ENCODE data around the gene GPR158.

DNA sequence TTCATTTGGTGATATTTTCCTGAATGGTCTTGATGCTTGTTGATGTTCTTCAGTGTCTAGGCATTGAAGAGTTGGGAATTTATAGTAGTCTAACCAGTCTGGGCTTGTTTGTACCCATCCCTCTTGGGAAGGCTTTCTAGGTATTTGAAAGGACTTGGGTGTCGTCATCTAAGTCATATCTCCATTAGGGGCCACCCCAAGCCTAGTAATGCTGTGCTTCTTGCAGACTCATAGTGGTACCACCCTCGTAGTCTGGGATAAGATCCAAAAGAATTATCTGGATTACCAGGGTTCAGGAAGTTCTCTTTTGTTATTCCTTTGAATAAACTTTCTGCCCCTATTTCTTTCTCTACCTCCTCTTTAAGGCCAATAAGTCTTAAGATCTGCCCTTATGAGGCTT lies 439.9 kb downstream of the GPR158 start:
- TF ChIP-seq, protein P1, sequence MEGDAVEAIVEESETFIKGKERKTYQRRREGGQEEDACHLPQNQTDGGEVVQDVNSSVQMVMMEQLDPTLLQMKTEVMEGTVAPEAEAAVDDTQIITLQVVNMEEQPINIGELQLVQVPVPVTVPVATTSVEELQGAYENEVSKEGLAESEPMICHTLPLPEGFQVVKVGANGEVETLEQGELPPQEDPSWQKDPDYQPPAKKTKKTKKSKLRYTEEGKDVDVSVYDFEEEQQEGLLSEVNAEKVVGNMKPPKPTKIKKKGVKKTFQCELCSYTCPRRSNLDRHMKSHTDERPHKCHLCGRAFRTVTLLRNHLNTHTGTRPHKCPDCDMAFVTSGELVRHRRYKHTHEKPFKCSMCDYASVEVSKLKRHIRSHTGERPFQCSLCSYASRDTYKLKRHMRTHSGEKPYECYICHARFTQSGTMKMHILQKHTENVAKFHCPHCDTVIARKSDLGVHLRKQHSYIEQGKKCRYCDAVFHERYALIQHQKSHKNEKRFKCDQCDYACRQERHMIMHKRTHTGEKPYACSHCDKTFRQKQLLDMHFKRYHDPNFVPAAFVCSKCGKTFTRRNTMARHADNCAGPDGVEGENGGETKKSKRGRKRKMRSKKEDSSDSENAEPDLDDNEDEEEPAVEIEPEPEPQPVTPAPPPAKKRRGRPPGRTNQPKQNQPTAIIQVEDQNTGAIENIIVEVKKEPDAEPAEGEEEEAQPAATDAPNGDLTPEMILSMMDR (IDR thresholded peaks at IDR 0.05), result no peak
- no peak for TF ChIP-seq POLR2AphosphoS5 (IDR thresholded peaks at IDR 0.05)
